Kidney epithelial cell (primary cell): ENCODE measurements around the gene BCOR. TPM values are rescaled to one million over a fixed set of nuclear protein-coding genes. Genes with fewer than 3 reads are reported as not detected.

Experiments used
- DNase-seq: peaks from one replicate; pipeline ENCODE4 v3.0.0-alpha.2; 2010; ENCODE audit warnings: low read depth
- H3K27me3 ChIP-seq: 2 replicates; pipeline ENCODE4 v1.6.0; 2011; ENCODE audit warnings: low read length; ENCODE audit not compliant: control insufficient read depth, insufficient read depth
- H3K36me3 ChIP-seq: 2 replicates; pipeline ENCODE4 v1.5.1; 2011; ENCODE audit warnings: low read length; ENCODE audit not compliant: control insufficient read depth, insufficient read depth
- H3K4me3 ChIP-seq: 2 replicates; pipeline ENCODE4 v1.5.1; 2011; ENCODE audit warnings: low read depth, mild to moderate bottlenecking, control low read depth, low read length
- CTCF ChIP-seq: IDR thresholded peaks from 2 replicates; pipeline ENCODE4 v1.5.1; 2011; ENCODE audit warnings: mild to moderate bottlenecking, moderate library complexity, low read length, control low read depth, inconsistent platforms; ENCODE audit not compliant: insufficient read depth, poor library complexity, severe bottlenecking
- total RNA-seq: library from RNA; depleted of rRNA; stranded (reverse); fragments of >200 nt; gene quantifications from 2 replicates; pipeline ENCODE4 v1.2.3, GENCODE V29; 2015

BCOR gene
- total RNA-seq, 1 donor from 2014 or later = 29.5 TPM

GRCh38 chrX:40131654-40132337 is 34.0 kb upstream of the BCOR start:
- DNase-seq = no peak
- H3K36me3 ChIP-seq = no peaks in the 10 kb centered on the region
- H3K4me3 ChIP-seq = no peak overlapping the region
- TF ChIP-seq CTCF = no peak
- H3K27me3 ChIP-seq = no peaks in the 10 kb centered on the region

GRCh38 chrX:40130207-40130606 is 32.4 kb upstream of the BCOR start:
- no peaks in the 10 kb centered on the region for H3K27me3 ChIP-seq
- H3K36me3 ChIP-seq = no peaks in the 10 kb centered on the region
- TF ChIP-seq CTCF = no peak
- no peak overlapping the region for H3K4me3 ChIP-seq
- peak; percentile 73 for DNase-seq

GRCh38 chrX:40127052-40127451 is 29.3 kb upstream of the BCOR start:
- Histone ChIP-seq H3K4me3 (no peak overlapping the region), H3K36me3 (no peaks in the 10 kb centered on the region), H3K27me3 (no peaks in the 10 kb centered on the region)
- no peak for DNase-seq
- no peak for TF ChIP-seq CTCF

GRCh38 chrX:40122487-40122886 is 24.7 kb upstream of the BCOR start:
- Histone ChIP-seq H3K36me3 (no peaks in the 10 kb centered on the region), H3K27me3 (no peaks in the 10 kb centered on the region), H3K4me3 (no peak overlapping the region)
- no peak for TF ChIP-seq CTCF
- no peak for DNase-seq

GRCh38 chrX:40121618-40122017 is 23.9 kb upstream of the BCOR start:
- TF ChIP-seq CTCF = no peak
- no peaks in the 10 kb centered on the region for H3K27me3 ChIP-seq
- no peak for DNase-seq
- H3K4me3 ChIP-seq = no peak overlapping the region
- no peaks in the 10 kb centered on the region for H3K36me3 ChIP-seq
